ENCODE data around the gene PIK3CA. TPM values are rescaled to one million over a fixed set of nuclear protein-coding genes. Genes with fewer than 3 reads are reported as not detected.

PIK3CA gene
- total and polyA plus RNA-seq, 2 donors (not counting 3 experiments of a cell fraction or from before 2014, with no cell fraction given): 4.2 to 25.8 TPM

DNA sequence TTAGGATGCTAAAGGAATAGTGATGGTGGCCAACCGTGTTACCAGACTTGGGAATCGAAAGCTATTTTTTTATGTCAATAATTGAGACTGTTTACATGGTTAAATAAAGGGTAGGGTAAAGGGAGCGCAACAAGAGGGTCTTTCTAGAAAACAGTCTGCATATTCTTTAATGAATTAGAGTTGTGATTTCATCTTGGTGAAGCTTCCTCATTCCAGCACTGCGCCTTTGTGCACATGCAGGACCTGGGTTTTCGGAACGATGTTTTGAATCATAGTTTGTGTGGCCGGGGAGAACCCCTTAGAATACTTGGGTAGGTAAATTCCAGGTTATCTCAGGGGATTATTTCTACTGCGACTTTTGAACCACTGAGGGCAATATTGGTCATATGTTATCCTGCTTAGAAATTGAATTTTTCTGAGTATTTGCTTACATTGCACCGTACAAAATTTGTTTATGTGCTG lies 1.3 kb downstream of the PIK3CA start:
- H3K9me3 ChIP-seq (replicated peaks; ENCODE audit: control insufficient read depth, insufficient read depth, low read length): no peaks in the 10 kb centered on the region
- TF ChIP-seq MYC (IDR thresholded peaks at IDR 0.05; ENCODE audit: low read depth, low read length): no peak
- TF ChIP-seq, protein P1, sequence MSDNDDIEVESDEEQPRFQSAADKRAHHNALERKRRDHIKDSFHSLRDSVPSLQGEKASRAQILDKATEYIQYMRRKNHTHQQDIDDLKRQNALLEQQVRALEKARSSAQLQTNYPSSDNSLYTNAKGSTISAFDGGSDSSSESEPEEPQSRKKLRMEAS (IDR thresholded peaks at IDR 0.05; ENCODE audit: insufficient read depth, insufficient read length): no peak
- no peak for TF ChIP-seq POLR2A (IDR thresholded peaks at IDR 0.05; ENCODE audit: low read depth, low read length)
- TF ChIP-seq GATA2 (IDR thresholded peaks at IDR 0.05; ENCODE audit: insufficient read depth, insufficient read length, low read depth, low read length): no peak
- POLR2A ChIA-PET: no interaction called here
- DNase-seq (ENCODE audit: low read depth, low spot score) (no peak), FAIRE-seq (no peak)
- H4K20me1 ChIP-seq (replicated peaks; ENCODE audit: control insufficient read depth, extremely low read depth, insufficient read depth, low read length): peaks cover 10% of the 10 kb centered on the region
- dilution Hi-C loops (cut with MboI; ENCODE audit: extremely low pct_ligation_motif_present, low sequenced_read_pairs) (no loop called here), intact Hi-C loops (cut with micrococcal nuclease) (loop anchor here (2.0 to 5.0 kb wide), 4 partner anchors 31 to 455 kb away; partner anchors contain the start of genes GNB4, MRPL47 and NDUFB5)
- CTCF ChIA-PET: interaction anchor here (1.0 to 3.5 kb wide), 9 partner anchors 12 to 172 kb away, joined by 3 to 23 read pairs (median 4); partner anchors contain the start of gene ZMAT3
- no peaks in the 10 kb centered on the region for H3K9me1 ChIP-seq (replicated peaks; ENCODE audit: control insufficient read depth, extremely low read depth, insufficient read depth, low read length)
- H3K27ac ChIP-seq (ENCODE audit: insufficient read depth, low read depth, low read length): peak overlapping the region; percentile 75
- H3K79me2 ChIP-seq (ENCODE audit: control insufficient read depth, insufficient read depth, low read length): peaks cover 50% of the 10 kb centered on the region
- peak overlapping the region; percentile 97 for H3K4me2 ChIP-seq (ENCODE audit: insufficient read depth, low read length)
- H3K4me3 ChIP-seq (replicated peaks in 1 of 3; ENCODE audit: insufficient read depth in 1 of 3, low read depth in 1 of 3, low read length in 3 of 3): peak overlapping the region; percentile 83 to 99 (median 93)
- peak overlapping the region; percentile 80 for H2AFZ ChIP-seq (ENCODE audit: low read depth, low read length)
- no TSS peak for BruUV-seq (replicated peaks)
- no peaks in the 10 kb centered on the region for H3K27me3 ChIP-seq (ENCODE audit: control insufficient read depth in 2 of 2, insufficient read depth in 2 of 2, low read length in 2 of 2)
- H3K4me1 ChIP-seq (ENCODE audit: control insufficient read depth, extremely low read depth, insufficient read depth, low read length): peaks cover 15% of the 10 kb centered on the region
- peak overlapping the region; percentile 84 for H3K9ac ChIP-seq (replicated peaks; ENCODE audit: extremely low read depth, insufficient read depth, low read length)
- H3K36me3 ChIP-seq (ENCODE audit: control insufficient read depth in 2 of 2, extremely low read depth in 1 of 2, insufficient read depth in 2 of 2, low read length in 2 of 2): no peaks in the 10 kb centered on the region

DNA sequence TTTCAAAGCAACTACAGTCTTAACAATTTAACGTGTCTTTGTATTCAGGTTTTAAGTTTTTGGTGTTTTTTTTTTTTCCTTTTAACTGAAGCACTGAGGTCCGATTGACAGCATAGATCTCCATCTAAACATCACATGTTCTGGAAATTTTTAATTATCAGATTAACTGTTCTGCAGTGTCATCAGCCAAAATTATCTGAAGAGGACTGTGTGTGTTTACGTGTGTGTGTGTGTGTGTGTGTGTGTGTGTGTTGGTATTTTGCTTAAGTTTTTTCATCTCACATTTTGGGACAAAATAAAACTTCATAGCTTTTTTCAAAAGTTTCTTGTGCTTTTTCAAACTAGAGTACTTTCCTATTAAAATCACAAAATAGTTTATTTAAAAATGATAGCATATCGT lies 1.8 kb downstream of the PIK3CA start:
- H3K27ac ChIP-seq (ENCODE audit: insufficient read depth, low read depth, low read length): no peak overlapping the region
- no peaks in the 10 kb centered on the region for H3K36me3 ChIP-seq (ENCODE audit: control insufficient read depth in 2 of 2, extremely low read depth in 1 of 2, insufficient read depth in 2 of 2, low read length in 2 of 2)
- ChIA-PET POLR2A (no interaction called here), CTCF (interaction anchor here (0.9 to 3.5 kb wide), 6 partner anchors 9 to 170 kb away, joined by 3 to 23 read pairs (median 4); partner anchors contain the start of gene ZMAT3)
- peaks cover 15% of the 10 kb centered on the region for H3K4me1 ChIP-seq (ENCODE audit: control insufficient read depth, extremely low read depth, insufficient read depth, low read length)
- H3K9me1 ChIP-seq (replicated peaks; ENCODE audit: control insufficient read depth, extremely low read depth, insufficient read depth, low read length): no peaks in the 10 kb centered on the region
- intact Hi-C loops (cut with micrococcal nuclease): loop anchor here (2.0 to 5.0 kb wide), 4 partner anchors 31 to 455 kb away; partner anchors contain the start of genes GNB4, MRPL47 and NDUFB5
- DNase-seq (ENCODE audit: low read depth, low spot score) (no peak), FAIRE-seq (peak; percentile 43)
- peak overlapping the region; percentile 83 to 99 (median 93) for H3K4me3 ChIP-seq (replicated peaks in 1 of 3; ENCODE audit: insufficient read depth in 1 of 3, low read depth in 1 of 3, low read length in 3 of 3)
- H3K27me3 ChIP-seq (ENCODE audit: control insufficient read depth in 2 of 2, insufficient read depth in 2 of 2, low read length in 2 of 2): no peaks in the 10 kb centered on the region
- peak overlapping the region; percentile 97 for H3K4me2 ChIP-seq (ENCODE audit: insufficient read depth, low read length)
- TSS peak; percentile 32 for BruUV-seq (replicated peaks)
- peak overlapping the region; percentile 84 for H3K9ac ChIP-seq (replicated peaks; ENCODE audit: extremely low read depth, insufficient read depth, low read length)
- TF ChIP-seq FOS (IDR thresholded peaks at IDR 0.05; ENCODE audit: borderline replicate concordance, insufficient read depth, low read length) (no peak), POLR2A (IDR thresholded peaks at IDR 0.05; ENCODE audit: low read depth, low read length) (no peak), EZH2 (IDR thresholded peaks at IDR 0.05; ENCODE audit: borderline replicate concordance, low read depth, low read length, severe bottlenecking) (no peak), GATA2 (IDR thresholded peaks at IDR 0.05; ENCODE audit: insufficient read depth, insufficient read length, low read depth, low read length) (no peak), MYC (IDR thresholded peaks at IDR 0.05; ENCODE audit: low read depth, low read length) (no peak), CTCF (IDR thresholded peaks at IDR 0.05; ENCODE audit: extremely low read depth in 1 of 2, insufficient read depth in 1 of 2, low read depth in 1 of 2, low read length in 2 of 2) (no peak), JUN (IDR thresholded peaks at IDR 0.05; ENCODE audit: borderline replicate concordance, insufficient read depth, insufficient read length, low read depth) (no peak), POLR2AphosphoS5 (IDR thresholded peaks at IDR 0.05; ENCODE audit: insufficient read depth, low read depth, low read length) (no peak)
- TF ChIP-seq, protein P1 (IDR thresholded peaks at IDR 0.05; ENCODE audit: insufficient read depth, insufficient read length): no peak
- H4K20me1 ChIP-seq (replicated peaks; ENCODE audit: control insufficient read depth, extremely low read depth, insufficient read depth, low read length): peaks cover 13% of the 10 kb centered on the region
- H2AFZ ChIP-seq (ENCODE audit: low read depth, low read length): no peak overlapping the region
- no peaks in the 10 kb centered on the region for H3K9me3 ChIP-seq (replicated peaks; ENCODE audit: control insufficient read depth, insufficient read depth, low read length)
- dilution Hi-C loops (cut with MboI; ENCODE audit: extremely low pct_ligation_motif_present, low sequenced_read_pairs): no loop called here
- peaks cover 54% of the 10 kb centered on the region for H3K79me2 ChIP-seq (ENCODE audit: control insufficient read depth, insufficient read depth, low read length)

Measured in endothelial cell of umbilical vein (primary cell).